ENCODE data around the gene ENOX2. TPM values are rescaled to one million over a fixed set of nuclear protein-coding genes. Genes with fewer than 3 reads are reported as not detected.

The ENOX2 gene
- polyA plus RNA-seq, 1 donor (not counting 4 experiments of a cell fraction or from before 2014, with no cell fraction given): 24.5 TPM

DNA sequence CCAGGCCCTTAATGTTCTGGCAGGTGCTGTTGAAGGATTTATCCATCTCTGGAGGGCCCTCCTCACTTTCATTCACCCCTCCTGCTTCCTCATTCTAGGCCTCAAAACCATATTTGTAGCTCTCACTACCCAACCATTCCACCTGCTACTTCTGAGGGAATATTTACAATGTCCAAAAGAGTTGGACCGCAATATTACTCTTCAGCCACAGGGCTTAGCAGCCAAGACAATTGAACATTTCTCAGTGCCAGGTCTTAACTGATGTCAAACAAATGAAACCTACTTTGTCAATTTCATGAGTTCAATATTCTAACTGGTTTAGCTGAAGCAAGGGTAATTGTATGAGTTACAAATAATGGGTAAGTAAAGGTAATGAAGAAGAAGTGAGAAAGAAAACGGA lies 113.2 kb downstream of the ENOX2 start:
- Histone ChIP-seq H3K9me1 (ENCODE audit: control insufficient read depth, extremely low read depth, insufficient read depth, low read length) (no peaks in the 10 kb centered on the region), H3K9ac (ENCODE audit: control insufficient read depth, extremely low read depth, insufficient read depth, low read length) (no peak overlapping the region), H3K27ac (ENCODE audit: control insufficient read depth, insufficient read depth, low read length) (no peak overlapping the region), H2AFZ (ENCODE audit: control insufficient read depth, low read length) (no peak overlapping the region), H3K4me2 (ENCODE audit: control insufficient read depth, extremely low read depth, insufficient read depth, low read depth, low read length) (no peak overlapping the region), H3K79me2 (ENCODE audit: control insufficient read depth, insufficient read depth, low read length) (no peaks in the 10 kb centered on the region), H3K9me3 (ENCODE audit: control insufficient read depth, low read depth, low read length) (no peaks in the 10 kb centered on the region), H3K36me3 (ENCODE audit: control insufficient read depth in 2 of 2, extremely low read depth in 1 of 2, insufficient read depth in 2 of 2, low read length in 2 of 2) (no peaks in the 10 kb centered on the region), H3K27me3 (ENCODE audit: control insufficient read depth, extremely low read depth, insufficient read depth, low read length) (no peaks in the 10 kb centered on the region), H4K20me1 (ENCODE audit: control insufficient read depth, extremely low read depth, insufficient read depth, low read length) (no peaks in the 10 kb centered on the region), H3K4me3 (ENCODE audit: control insufficient read depth in 2 of 3, extremely low read depth in 1 of 3, insufficient read depth in 2 of 3, low read depth in 1 of 3, low read length in 3 of 3) (no peak overlapping the region), H3K4me1 (ENCODE audit: control insufficient read depth, extremely low read depth, insufficient read depth, low read length) (no peaks in the 10 kb centered on the region)
- FAIRE-seq: no peak
- DNase-seq (ENCODE audit: low read depth, low spot score): no peak
- no peak for TF ChIP-seq EZH2 (IDR thresholded peaks at IDR 0.05; ENCODE audit: low read length)
- TF ChIP-seq, protein P1, sequence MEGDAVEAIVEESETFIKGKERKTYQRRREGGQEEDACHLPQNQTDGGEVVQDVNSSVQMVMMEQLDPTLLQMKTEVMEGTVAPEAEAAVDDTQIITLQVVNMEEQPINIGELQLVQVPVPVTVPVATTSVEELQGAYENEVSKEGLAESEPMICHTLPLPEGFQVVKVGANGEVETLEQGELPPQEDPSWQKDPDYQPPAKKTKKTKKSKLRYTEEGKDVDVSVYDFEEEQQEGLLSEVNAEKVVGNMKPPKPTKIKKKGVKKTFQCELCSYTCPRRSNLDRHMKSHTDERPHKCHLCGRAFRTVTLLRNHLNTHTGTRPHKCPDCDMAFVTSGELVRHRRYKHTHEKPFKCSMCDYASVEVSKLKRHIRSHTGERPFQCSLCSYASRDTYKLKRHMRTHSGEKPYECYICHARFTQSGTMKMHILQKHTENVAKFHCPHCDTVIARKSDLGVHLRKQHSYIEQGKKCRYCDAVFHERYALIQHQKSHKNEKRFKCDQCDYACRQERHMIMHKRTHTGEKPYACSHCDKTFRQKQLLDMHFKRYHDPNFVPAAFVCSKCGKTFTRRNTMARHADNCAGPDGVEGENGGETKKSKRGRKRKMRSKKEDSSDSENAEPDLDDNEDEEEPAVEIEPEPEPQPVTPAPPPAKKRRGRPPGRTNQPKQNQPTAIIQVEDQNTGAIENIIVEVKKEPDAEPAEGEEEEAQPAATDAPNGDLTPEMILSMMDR (optimal IDR thresholded peaks at IDR 0.05 in 1 of 3, IDR thresholded peaks at IDR 0.05 in 1 of 3, conservative IDR thresholded peaks at IDR 0.05 in 1 of 3; ENCODE audit: extremely low read depth in 1 of 3, insufficient read depth in 2 of 3, low read length in 3 of 3): no peak
- dilution Hi-C loops (cut with MboI; ENCODE audit: extremely low pct_ligation_motif_present, low sequenced_read_pairs): no loop called here

DNA sequence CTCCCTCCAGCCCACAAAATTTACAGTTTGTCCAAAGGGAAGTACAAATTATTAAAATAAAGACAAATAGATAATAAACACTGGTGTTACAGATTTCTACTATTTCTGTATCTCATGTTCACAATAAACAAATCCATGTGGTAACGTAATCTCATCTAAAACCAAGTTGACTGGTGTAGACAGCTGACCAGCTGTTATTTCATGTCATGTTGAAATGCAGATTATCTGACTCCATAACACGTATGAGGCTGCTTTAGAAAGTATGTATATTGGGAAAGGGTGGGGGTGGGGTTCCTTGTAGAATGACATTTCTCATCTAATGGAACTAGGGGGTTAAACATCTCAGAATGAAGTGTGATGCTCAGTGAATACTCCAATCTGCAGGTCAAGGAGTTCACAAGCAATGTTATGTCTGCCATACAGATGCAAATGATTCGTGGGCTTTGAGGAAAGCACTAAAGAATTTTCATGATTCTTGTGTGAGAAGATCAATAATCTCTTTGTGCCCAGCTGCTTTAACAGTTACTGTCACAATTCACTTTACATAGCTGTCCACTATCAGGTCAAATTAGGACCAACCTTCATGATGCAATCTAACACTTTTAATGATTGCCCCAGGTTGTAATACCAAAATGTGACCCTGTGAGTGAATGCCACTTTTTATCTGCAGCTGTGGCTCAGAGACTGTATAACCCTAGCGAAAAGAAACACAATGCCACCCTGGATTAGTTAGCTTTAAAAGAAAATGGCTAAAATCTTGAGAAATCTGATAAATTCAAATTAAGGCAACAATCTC lies 114.0 kb downstream of the ENOX2 start:
- Histone ChIP-seq H3K9me1 (ENCODE audit: control insufficient read depth, extremely low read depth, insufficient read depth, low read length) (no peaks in the 10 kb centered on the region), H4K20me1 (ENCODE audit: control insufficient read depth, extremely low read depth, insufficient read depth, low read length) (no peaks in the 10 kb centered on the region), H3K27me3 (ENCODE audit: control insufficient read depth, extremely low read depth, insufficient read depth, low read length) (no peaks in the 10 kb centered on the region), H2AFZ (ENCODE audit: control insufficient read depth, low read length) (no peak overlapping the region), H3K4me3 (ENCODE audit: control insufficient read depth in 2 of 3, extremely low read depth in 1 of 3, insufficient read depth in 2 of 3, low read depth in 1 of 3, low read length in 3 of 3) (no peak overlapping the region), H3K4me2 (ENCODE audit: control insufficient read depth, extremely low read depth, insufficient read depth, low read depth, low read length) (no peak overlapping the region), H3K79me2 (ENCODE audit: control insufficient read depth, insufficient read depth, low read length) (no peaks in the 10 kb centered on the region), H3K9me3 (ENCODE audit: control insufficient read depth, low read depth, low read length) (no peaks in the 10 kb centered on the region), H3K4me1 (ENCODE audit: control insufficient read depth, extremely low read depth, insufficient read depth, low read length) (no peaks in the 10 kb centered on the region), H3K36me3 (ENCODE audit: control insufficient read depth in 2 of 2, extremely low read depth in 1 of 2, insufficient read depth in 2 of 2, low read length in 2 of 2) (no peaks in the 10 kb centered on the region), H3K9ac (ENCODE audit: control insufficient read depth, extremely low read depth, insufficient read depth, low read length) (no peak overlapping the region), H3K27ac (ENCODE audit: control insufficient read depth, insufficient read depth, low read length) (no peak overlapping the region)
- DNase-seq (ENCODE audit: low read depth, low spot score): no peak
- FAIRE-seq: no peak
- TF ChIP-seq, protein P1 (optimal IDR thresholded peaks at IDR 0.05 in 1 of 3, IDR thresholded peaks at IDR 0.05 in 1 of 3, conservative IDR thresholded peaks at IDR 0.05 in 1 of 3; ENCODE audit: extremely low read depth in 1 of 3, insufficient read depth in 2 of 3, low read length in 3 of 3): no peak
- no peak for TF ChIP-seq EZH2 (IDR thresholded peaks at IDR 0.05; ENCODE audit: low read length)
- dilution Hi-C loops (cut with MboI; ENCODE audit: extremely low pct_ligation_motif_present, low sequenced_read_pairs): no loop called here
